C4-2B (cell line): ENCODE measurements around the gene ZFYVE28.

Source experiments
- CTCF ChIP-seq: fragments of 450-650 bp; conservative IDR thresholded peaks from 2 replicates; pipeline ENCODE4 v1.5.1; 2017; ENCODE audit warnings: mild to moderate bottlenecking
- ZFX ChIP-seq: fragments of 450-650 bp; IDR thresholded peaks from 2 replicates; pipeline ENCODE4 v1.6.1; 2017

GRCh38 chr4:2284934-2285612 lies 133.4 kb downstream of the ZFYVE28 start:
- TF ChIP-seq CTCF (no peak), ZFX (no peak)
